Measurements from ENCODE around the gene RERE. TPM values are rescaled to one million over a fixed set of nuclear protein-coding genes. Genes with fewer than 3 reads are reported as not detected.

The RERE gene
- total RNA-seq, 2 experiments from 2014 or later = 45.8 to 57.1 TPM

DNA sequence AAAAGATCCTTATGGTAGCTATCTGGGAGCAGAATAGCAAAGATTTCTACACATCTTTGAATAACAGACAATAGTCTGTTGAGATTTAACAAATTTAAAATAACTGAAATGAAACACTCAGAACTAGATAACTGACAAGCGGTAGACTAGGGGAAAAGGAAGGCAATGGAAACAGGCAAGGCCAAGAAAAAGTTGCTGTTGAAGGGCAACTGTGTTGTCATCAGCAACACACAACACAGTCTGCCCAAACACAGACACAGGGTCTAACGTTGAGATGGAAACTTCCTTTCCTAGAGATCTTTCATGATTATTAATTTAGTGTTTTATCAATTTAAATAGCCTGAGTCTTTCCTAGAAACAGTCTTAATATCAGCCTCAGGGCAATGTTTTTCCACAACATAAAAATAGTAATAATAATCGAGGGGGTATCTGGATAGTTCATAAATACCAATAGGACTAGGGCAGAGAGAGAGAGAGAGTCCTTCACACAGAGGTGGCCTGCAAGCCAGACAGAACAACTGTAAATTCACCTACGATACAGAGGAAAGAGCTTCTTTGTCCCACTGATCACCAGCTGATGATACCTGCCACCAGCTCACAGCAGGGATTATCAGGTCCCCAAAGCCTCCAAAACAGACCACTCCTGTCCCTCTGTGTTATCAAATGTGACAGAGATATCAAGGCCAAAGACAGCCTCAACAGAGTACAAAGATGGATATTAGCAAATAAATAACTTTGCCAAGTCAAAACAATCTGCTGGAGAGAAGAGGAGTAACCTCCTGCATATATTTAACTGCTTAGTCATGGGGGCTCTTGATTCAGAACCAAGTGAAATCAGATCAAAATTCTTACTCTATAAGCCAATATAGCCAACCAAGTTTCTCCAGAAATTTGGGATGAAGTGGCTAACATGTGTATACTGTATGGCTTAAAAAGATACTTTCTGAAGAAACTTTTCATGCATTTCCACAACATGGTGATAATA is 254.3 kb downstream of the RERE start:
- TF ChIP-seq, protein P1, sequence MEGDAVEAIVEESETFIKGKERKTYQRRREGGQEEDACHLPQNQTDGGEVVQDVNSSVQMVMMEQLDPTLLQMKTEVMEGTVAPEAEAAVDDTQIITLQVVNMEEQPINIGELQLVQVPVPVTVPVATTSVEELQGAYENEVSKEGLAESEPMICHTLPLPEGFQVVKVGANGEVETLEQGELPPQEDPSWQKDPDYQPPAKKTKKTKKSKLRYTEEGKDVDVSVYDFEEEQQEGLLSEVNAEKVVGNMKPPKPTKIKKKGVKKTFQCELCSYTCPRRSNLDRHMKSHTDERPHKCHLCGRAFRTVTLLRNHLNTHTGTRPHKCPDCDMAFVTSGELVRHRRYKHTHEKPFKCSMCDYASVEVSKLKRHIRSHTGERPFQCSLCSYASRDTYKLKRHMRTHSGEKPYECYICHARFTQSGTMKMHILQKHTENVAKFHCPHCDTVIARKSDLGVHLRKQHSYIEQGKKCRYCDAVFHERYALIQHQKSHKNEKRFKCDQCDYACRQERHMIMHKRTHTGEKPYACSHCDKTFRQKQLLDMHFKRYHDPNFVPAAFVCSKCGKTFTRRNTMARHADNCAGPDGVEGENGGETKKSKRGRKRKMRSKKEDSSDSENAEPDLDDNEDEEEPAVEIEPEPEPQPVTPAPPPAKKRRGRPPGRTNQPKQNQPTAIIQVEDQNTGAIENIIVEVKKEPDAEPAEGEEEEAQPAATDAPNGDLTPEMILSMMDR (IDR thresholded peaks at IDR 0.05) = no peak
- Mint-ChIP-seq H3K27ac (no peak overlapping the region), H3K36me3 (ENCODE audit: low read depth) (no peaks in the 10 kb centered on the region), H3K4me1 (ENCODE audit: low read depth) (peaks cover 25% of the 10 kb centered on the region), H3K27me3 (no peaks in the 10 kb centered on the region), H3K9me3 (no peaks in the 10 kb centered on the region), H3K4me3 (no peak overlapping the region)
- ATAC-seq (no peak), DNase-seq (no peak)
- intact Hi-C loops (cut with micrococcal nuclease) = loop anchor here (5.0 to 10.0 kb wide), 3 partner anchors 39 to 284 kb away; no protein-coding TSS in a partner anchor
- CTCF ChIA-PET = interaction anchor here (1.7 to 10.0 kb wide), 8 partner anchors 10 to 285 kb away, joined by 5 to 147 read pairs (median 18); no protein-coding TSS in a partner anchor
- POLR2A ChIA-PET = interaction anchor here (0.5 kb wide), 1 partner anchor 212 kb away, joined by 3 read pairs; no protein-coding TSS in a partner anchor

DNA sequence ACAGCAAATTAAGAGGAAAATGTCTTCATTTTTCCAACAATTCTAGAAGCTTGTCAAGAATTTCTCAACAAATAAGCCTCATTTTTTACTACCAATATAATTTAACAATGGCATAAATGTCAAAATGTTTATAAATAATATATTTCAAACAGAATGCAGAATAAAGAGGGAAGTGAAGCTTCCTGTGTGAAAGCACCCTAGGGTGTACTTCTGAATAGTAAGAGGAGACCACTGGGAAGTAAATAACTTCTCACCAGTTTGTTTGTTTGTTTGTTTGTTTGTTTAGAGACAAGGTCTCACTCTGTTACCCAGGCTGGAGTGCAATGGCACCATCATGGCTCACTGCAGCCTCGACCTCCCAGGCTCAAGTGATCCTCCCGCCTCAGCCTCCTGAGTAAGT is 255.2 kb downstream of the RERE start:
- Mint-ChIP-seq H3K9me3 (no peaks in the 10 kb centered on the region), H3K27ac (no peak overlapping the region), H3K36me3 (ENCODE audit: low read depth) (peaks cover under 1% of the 10 kb centered on the region), H3K4me1 (ENCODE audit: low read depth) (peaks cover 25% of the 10 kb centered on the region), H3K4me3 (no peak overlapping the region), H3K27me3 (no peaks in the 10 kb centered on the region)
- ATAC-seq = no peak
- TF ChIP-seq, protein P1 (IDR thresholded peaks at IDR 0.05) = no peak
- no peak for DNase-seq
- intact Hi-C loops (cut with micrococcal nuclease) = loop anchor here (5.0 to 10.0 kb wide), 3 partner anchors 40 to 285 kb away; no protein-coding TSS in a partner anchor
- POLR2A ChIA-PET = interaction anchor here (0.5 to 0.6 kb wide), 3 partner anchors 91 to 211 kb away, joined by 3 to 4 read pairs (median 3); no protein-coding TSS in a partner anchor
- CTCF ChIA-PET = interaction anchor here (0.9 to 10.0 kb wide), 27 partner anchors 8 to 290 kb away, joined by 3 to 147 read pairs (median 5); no protein-coding TSS in a partner anchor

DNA sequence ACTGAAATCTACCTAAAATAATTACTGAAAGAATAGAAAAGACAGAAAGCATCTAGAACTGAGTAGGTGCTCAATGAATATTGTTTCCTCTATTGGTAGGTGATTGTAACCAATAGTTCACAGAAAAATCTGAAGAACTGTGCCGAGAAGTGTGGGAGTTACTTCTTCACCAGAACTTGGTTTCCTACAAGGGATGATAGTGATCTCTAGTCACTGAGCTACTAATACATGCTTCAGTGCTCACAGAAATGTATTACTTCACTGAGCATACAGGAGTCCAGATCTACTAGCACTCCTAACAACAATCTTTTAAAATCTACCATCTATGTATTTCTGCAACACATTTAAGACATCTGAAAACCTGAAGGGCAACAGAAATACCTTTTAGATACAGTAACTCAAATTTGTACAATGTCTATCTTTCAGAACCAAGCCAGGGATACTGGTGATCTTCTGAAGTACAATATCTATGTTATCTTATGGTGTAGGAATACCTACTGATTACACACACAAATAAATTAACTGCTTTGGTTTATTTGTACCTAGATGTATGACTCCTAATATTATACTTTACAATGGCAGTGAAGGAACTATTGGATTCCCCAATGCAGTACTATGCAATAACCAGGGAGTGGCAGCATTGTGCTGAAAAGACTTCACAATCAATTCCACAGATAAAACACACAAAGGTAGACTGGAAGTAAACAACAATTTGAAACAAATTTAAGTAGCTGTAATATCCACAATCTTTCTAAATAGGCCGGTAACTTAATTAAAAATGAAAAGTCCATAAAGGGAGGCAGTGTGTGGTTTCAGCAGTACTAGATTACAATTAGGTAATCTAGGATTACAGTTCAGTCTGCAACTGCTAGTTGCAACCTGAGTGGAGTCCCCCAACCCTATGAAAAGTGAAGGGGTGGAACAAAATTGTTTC is 256.6 kb downstream of the RERE start:
- Mint-ChIP-seq H3K27ac (peak overlapping the region; percentile 3), H3K27me3 (no peaks in the 10 kb centered on the region)
- TF ChIP-seq, protein P1 (IDR thresholded peaks at IDR 0.05) = peak; percentile 96

DNA sequence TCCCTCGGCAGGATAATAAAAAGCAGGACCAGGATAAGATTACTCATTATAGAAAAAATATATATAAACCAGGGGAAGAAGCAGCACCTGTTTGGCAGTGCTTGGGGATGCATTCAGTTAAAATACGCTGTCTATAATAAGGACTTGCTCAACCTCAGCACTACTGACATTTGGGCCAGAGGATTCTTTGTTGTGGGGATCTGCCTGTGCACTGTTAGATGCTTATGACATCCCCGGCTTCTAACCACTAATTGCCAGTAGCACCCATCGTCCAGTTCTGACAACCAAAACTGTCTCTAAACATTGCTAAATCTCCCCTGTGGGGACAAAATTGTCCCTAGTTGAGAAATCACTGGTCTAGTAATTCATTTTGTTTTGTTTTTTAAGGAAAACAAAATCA is 257.4 kb downstream of the RERE start:
- ChIA-PET POLR2A (no interaction called here), CTCF (interaction anchor here (0.7 to 10.0 kb wide), 11 partner anchors 8 to 289 kb away, joined by 3 to 147 read pairs (median 10); no protein-coding TSS in a partner anchor)
- Mint-ChIP-seq H3K36me3 (ENCODE audit: low read depth) (peaks cover 8% of the 10 kb centered on the region), H3K27ac (peak overlapping the region; percentile 3), H3K9me3 (no peaks in the 10 kb centered on the region), H3K4me1 (ENCODE audit: low read depth) (peaks cover 30% of the 10 kb centered on the region), H3K27me3 (no peaks in the 10 kb centered on the region), H3K4me3 (no peak overlapping the region)
- ATAC-seq (no peak), DNase-seq (no peak)
- TF ChIP-seq, protein P1 (IDR thresholded peaks at IDR 0.05) = no peak
- intact Hi-C loops (cut with micrococcal nuclease) = loop anchor here (2.0 to 10.0 kb wide), 4 partner anchors 42 to 287 kb away; no protein-coding TSS in a partner anchor

More for the DNA sequence above, 256.6 kb downstream of the RERE start:
- Mint-ChIP-seq H3K9me3 (no peaks in the 10 kb centered on the region), H3K4me3 (no peak overlapping the region), H3K4me1 (ENCODE audit: low read depth) (peaks cover 24% of the 10 kb centered on the region), H3K36me3 (ENCODE audit: low read depth) (peaks cover 8% of the 10 kb centered on the region)
- intact Hi-C loops (cut with micrococcal nuclease) = loop anchor here (2.0 to 10.0 kb wide), 4 partner anchors 41 to 286 kb away; no protein-coding TSS in a partner anchor
- POLR2A ChIA-PET = interaction anchor here (0.8 kb wide), 1 partner anchor 13 kb away, joined by 3 read pairs; no protein-coding TSS in a partner anchor
- ATAC-seq = peak; percentile 83
- CTCF ChIA-PET = interaction anchor here (0.6 to 10.0 kb wide), 48 partner anchors 8 to 444 kb away, joined by 3 to 147 read pairs (median 4); no protein-coding TSS in a partner anchor
- peak; percentile 25 for DNase-seq
